Activated CD4-positive, alpha-beta memory T cell treated with anti-CD3 and anti-CD28 coated beads for 36 hours (primary cell): ENCODE results near the gene DCBLD2. TPM values are rescaled to one million over a fixed set of nuclear protein-coding genes. Genes with fewer than 3 reads are reported as not detected.
"Not testable (repeated sequence)": the region's sequence is repeated elsewhere in the genome, so short reads cannot be mapped to it uniquely, and the experiment has no call there.

Experiments
- CTCF ChIA-PET: fragments of 350-600 bp; sonication (Branson Sonifier 250); formaldehyde crosslinking; loops from one replicate; lab custom pipeline; 2021; ENCODE audit warnings: antibody characterized with exemption, inconsistent platforms; lab: Charles Lee
- POLR2A ChIA-PET: fragments of 350-600 bp; sonication (Branson Sonifier 250); formaldehyde crosslinking; loops from one replicate; lab custom pipeline; 2021; ENCODE audit warnings: antibody characterized with exemption; lab: Charles Lee
- DNase-seq: peaks from one replicate; pipeline ENCODE4 v3.0.0-alpha.2; 2020
- H3K27ac Mint-ChIP-seq: one replicate; pipeline ENCODE4 v1.8.0; 2021; ENCODE audit warnings: mixed read lengths
- H3K27me3 Mint-ChIP-seq: one replicate; pipeline ENCODE4 v1.8.0; 2021; ENCODE audit warnings: mixed read lengths
- H3K36me3 Mint-ChIP-seq: one replicate; pipeline ENCODE4 v1.8.0; 2021; ENCODE audit warnings: mixed read lengths
- H3K4me1 Mint-ChIP-seq: one replicate; pipeline ENCODE4 v1.8.0; 2021; ENCODE audit warnings: low read depth, mixed read lengths
- H3K4me3 Mint-ChIP-seq: one replicate; pipeline ENCODE4 v1.8.0; 2021; ENCODE audit warnings: mild to moderate bottlenecking, mixed read lengths
- H3K9me3 Mint-ChIP-seq: one replicate; pipeline ENCODE4 v1.8.0; 2021; ENCODE audit warnings: mixed read lengths
- intact Hi-C: fragments of 100-400 bp; cut with micrococcal nuclease; formaldehyde crosslinking; loops from one replicate; pipeline ENCODE4 v1.15.1; 2023
- total RNA-seq, 2 experiments: library from RNA; stranded (reverse); gene quantifications; one replicate each; pipeline ENCODE4 v1.2.3, GENCODE V29; 2021

DCBLD2 gene
- total RNA-seq, 2 experiments from 2014 or later = 1.2 to 1.6 TPM

DNA sequence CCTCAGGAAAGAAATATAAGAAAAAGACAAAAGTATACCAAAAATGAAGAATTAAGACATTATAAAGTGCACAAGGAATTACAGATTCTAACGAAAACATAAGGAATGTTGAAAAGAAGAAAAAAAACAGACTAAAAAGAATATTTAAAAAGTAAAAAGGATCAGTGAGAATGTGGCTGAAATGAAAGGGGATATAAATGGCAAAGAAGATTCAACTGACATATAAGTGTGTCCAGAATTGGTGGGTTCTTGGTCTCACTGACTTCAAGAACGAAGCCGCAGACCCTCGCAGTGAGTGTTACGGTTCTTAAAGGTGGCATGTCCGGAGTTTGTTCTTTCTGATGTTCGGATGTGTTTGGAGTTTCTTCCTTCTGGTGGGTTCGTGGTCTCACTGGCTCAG lies 44.8 kb downstream of the DCBLD2 start:
- Mint-ChIP-seq H3K36me3 (peaks cover 5% of the 10 kb centered on the region), H3K4me3 (no peak overlapping the region), H3K9me3 (peaks cover 13% of the 10 kb centered on the region), H3K4me1 (no peaks in the 10 kb centered on the region), H3K27me3 (no peaks in the 10 kb centered on the region), H3K27ac (no peak overlapping the region)
- ChIA-PET POLR2A (no interaction called here), CTCF (no interaction called here)
- DNase-seq = no peak
- intact Hi-C loops = no loop called here

DNA sequence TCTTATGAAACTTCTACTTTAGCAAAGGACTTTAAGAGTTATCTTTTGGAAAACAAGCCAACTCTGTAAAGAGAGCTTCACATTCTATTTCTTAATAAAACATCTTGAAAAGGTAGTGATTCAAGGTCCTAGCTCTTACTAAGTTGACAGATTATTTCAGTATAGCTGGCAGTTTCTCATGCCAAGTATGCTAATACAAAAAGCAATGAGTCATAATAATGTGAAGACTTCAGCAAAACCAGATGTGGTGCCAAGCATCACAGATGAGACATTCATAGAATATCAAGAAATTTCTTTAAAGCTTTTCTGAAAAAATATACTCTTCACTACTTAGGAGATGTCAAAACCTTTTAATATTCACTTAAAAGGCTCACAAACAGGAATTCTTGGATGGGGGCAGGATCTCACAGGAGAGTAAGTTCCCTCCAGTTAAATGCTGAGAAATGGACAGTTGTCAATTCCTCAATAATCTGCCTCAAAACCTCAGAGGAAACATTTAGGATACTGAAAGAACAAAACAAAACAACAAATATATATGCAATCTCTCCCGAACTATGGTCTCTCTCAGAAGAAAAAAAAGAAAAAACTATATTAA lies 45.6 kb downstream of the DCBLD2 start:
- ChIA-PET POLR2A (no interaction called here), CTCF (no interaction called here)
- H3K9me3 Mint-ChIP-seq = peaks cover 13% of the 10 kb centered on the region
- intact Hi-C loops = no loop called here
- H3K4me3 Mint-ChIP-seq = no peak overlapping the region
- no peaks in the 10 kb centered on the region for H3K4me1 Mint-ChIP-seq
- DNase-seq = no peak
- peaks cover 5% of the 10 kb centered on the region for H3K36me3 Mint-ChIP-seq
- no peak overlapping the region for H3K27ac Mint-ChIP-seq
- H3K27me3 Mint-ChIP-seq = no peaks in the 10 kb centered on the region

DNA sequence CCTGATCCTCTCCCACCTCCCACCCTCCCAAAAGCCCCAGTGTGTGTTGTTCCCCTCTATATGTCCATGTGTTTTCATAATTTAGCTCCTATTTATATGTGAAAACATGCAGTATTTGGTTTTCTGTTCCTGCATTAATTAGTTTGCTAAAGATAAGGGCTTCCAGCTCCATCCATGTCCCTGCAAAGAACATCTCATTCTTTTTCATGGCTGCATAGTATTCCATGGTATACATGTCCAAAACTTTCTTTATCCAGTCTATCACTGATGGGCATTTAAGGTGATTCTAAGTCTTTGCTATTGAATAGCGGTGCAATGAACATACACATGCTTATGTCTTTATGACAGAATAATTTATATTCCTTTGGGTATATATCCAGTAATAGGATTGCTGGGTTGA lies 53.4 kb downstream of the DCBLD2 start:
- DNase-seq = no peak
- POLR2A ChIA-PET = no interaction called here
- Mint-ChIP-seq H3K4me3 (no peak overlapping the region), H3K9me3 (peaks cover 6% of the 10 kb centered on the region), H3K4me1 (no peaks in the 10 kb centered on the region), H3K27me3 (peaks cover 1% of the 10 kb centered on the region), H3K27ac (no peak overlapping the region), H3K36me3 (peaks cover 2% of the 10 kb centered on the region)
- CTCF ChIA-PET = no interaction called here
- intact Hi-C loops = no loop called here

DNA sequence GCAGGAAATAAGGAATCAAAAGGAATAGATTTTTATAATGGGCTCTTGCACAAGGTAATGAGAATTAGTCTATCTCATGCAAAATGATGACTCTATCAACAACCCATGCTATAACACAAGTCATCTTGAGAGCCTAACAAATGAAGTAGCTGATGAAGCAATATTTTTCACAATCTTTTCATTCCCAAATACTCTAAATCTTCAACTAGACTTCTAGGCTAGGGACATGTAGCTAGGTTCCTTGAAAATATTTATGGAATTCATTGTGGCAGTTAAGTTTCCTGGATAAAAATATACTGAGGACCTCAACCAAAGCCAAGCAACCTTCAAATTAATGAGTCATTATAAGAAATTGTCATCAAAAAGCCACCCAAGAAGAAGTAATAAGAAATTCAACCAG lies 55.4 kb downstream of the DCBLD2 start:
- POLR2A ChIA-PET = no interaction called here
- intact Hi-C loops = no loop called here
- CTCF ChIA-PET = no interaction called here

DNA sequence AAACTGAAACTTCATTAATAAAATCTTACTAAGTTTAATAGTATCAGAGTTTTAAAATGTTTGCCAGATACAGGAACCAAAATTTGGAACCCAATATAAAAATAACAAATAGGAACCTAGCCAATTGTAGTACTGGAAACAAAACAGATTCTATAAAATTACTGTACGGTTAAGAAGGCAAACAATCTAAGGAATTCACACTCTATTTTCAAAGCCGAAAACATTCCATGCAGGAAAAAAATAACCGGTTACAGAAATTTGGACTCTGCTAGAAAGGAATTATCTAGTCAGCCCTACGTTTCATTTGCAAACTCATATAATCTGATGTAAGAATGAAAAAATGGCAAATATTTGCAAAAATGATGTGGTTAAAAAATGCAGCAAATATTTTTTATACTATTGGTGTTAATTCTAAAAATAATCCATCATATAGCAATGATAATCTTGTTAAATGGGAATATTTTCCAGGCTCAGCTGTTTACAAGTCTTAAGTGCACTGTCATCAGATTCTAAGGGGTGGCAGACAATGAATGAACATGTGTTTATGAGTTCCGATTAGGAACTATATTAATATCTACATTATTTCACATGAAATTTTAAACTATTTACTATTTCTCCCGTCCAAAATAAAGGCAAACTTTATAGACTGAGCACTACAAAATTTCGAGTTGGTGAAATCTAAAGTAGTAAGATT lies 58.1 kb downstream of the DCBLD2 start:
- Mint-ChIP-seq H3K36me3 (peaks cover under 1% of the 10 kb centered on the region), H3K27ac (no peak overlapping the region), H3K4me3 (no peak overlapping the region), H3K27me3 (no peaks in the 10 kb centered on the region), H3K9me3 (peaks cover 5% of the 10 kb centered on the region), H3K4me1 (no peaks in the 10 kb centered on the region)
- CTCF ChIA-PET = no interaction called here
- DNase-seq = no peak
- POLR2A ChIA-PET = no interaction called here
- intact Hi-C loops = no loop called here

More for the DNA sequence above, 55.4 kb downstream of the DCBLD2 start:
- H3K27ac Mint-ChIP-seq = no peak overlapping the region
- peaks cover 1% of the 10 kb centered on the region for H3K27me3 Mint-ChIP-seq
- H3K4me1 Mint-ChIP-seq = no peaks in the 10 kb centered on the region
- H3K4me3 Mint-ChIP-seq = no peak overlapping the region
- peaks cover 6% of the 10 kb centered on the region for H3K9me3 Mint-ChIP-seq
- peaks cover 2% of the 10 kb centered on the region for H3K36me3 Mint-ChIP-seq
- DNase-seq = no peak

DNA sequence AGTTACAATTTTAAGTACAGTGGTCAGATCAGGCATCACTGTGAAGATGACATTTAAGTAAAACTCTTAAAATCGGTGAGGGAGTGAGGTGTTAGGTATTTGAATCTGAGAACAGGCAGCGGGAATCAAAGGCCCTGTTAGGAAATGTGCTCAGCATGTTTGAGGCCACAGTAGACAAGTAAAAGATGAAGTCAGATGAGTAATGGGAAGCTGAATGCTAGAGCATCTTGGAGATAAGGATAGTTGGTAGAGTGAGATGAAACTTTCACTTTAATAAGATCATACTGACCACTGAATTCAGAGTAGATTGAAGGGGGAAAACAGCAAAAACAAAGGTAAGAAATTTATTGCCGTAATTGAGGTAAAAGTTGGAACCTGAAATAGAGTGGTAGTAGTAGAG lies 61.6 kb downstream of the DCBLD2 start:
- Mint-ChIP-seq H3K4me1 (no peaks in the 10 kb centered on the region), H3K4me3 (no peak overlapping the region), H3K36me3 (no peaks in the 10 kb centered on the region), H3K27me3 (no peaks in the 10 kb centered on the region), H3K9me3 (no peaks in the 10 kb centered on the region), H3K27ac (no peak overlapping the region)
- ChIA-PET CTCF (no interaction called here), POLR2A (no interaction called here)
- intact Hi-C loops = no loop called here
- no peak for DNase-seq

DNA sequence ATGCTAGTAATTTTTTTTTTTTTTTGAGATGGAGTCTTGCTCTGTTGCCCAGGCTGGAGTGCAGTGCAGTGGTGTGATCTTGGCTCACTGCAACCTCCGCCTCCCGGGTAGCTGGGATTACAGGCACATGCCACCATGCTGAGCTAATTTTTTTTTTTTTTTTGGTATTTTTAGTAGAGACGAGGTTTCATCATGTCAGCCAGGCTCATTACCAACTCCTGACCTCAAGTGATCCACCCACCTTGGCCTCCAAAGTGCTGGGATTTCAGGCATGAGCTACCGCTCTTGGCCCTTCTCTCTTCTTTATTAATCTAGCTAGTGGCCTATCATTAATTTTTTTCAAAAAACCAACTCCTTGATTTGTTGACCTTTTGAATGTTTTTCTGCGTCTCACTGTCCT lies 70.4 kb downstream of the DCBLD2 start:
- H3K27me3 Mint-ChIP-seq, intact Hi-C loops, H3K4me3 Mint-ChIP-seq, H3K27ac Mint-ChIP-seq, DNase-seq, POLR2A ChIA-PET, H3K36me3 Mint-ChIP-seq, H3K4me1 Mint-ChIP-seq: not testable (repeated sequence)
- CTCF ChIA-PET = interaction anchor here (0.6 kb wide), 1 partner anchor 342 kb away, joined by 3 read pairs; no protein-coding TSS in a partner anchor
- H3K9me3 Mint-ChIP-seq = peaks cover 18% of the 10 kb centered on the region

DNA sequence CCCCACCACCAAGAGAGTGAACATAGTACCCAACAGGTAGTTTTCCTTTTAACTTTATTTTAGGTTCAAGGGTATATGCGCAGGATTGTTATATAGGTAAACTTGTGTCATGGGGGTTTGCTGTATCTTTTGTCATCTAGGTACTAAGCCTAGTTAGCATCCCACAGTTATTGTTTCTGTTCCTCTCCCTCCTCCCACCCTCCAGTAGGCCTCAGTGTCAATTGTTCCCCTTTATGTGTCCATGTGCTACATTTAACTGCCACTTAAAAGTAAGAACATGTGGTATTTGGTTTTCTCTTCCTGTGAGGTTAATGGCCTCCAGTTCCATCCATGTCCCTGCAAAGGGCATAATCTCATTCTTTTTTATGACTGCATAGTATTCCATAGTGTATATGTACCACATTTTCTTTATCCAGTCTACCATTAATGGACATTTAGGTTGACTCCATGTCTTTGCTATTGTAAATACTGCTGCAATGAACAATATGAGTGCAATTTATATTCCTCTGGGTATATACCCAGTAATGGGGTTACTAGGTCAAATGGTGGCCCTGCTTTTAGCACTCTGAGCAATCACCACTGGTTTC lies 72.2 kb downstream of the DCBLD2 start:
- Mint-ChIP-seq H3K27ac (no peak overlapping the region), H3K4me1 (no peaks in the 10 kb centered on the region), H3K27me3 (no peaks in the 10 kb centered on the region), H3K4me3 (no peak overlapping the region), H3K9me3 (peaks cover 18% of the 10 kb centered on the region), H3K36me3 (no peaks in the 10 kb centered on the region)
- no peak for DNase-seq
- ChIA-PET POLR2A (no interaction called here), CTCF (no interaction called here)
- intact Hi-C loops = loop anchor here (10.0 kb wide), 1 partner anchor 265 kb away; no protein-coding TSS in a partner anchor

DNA sequence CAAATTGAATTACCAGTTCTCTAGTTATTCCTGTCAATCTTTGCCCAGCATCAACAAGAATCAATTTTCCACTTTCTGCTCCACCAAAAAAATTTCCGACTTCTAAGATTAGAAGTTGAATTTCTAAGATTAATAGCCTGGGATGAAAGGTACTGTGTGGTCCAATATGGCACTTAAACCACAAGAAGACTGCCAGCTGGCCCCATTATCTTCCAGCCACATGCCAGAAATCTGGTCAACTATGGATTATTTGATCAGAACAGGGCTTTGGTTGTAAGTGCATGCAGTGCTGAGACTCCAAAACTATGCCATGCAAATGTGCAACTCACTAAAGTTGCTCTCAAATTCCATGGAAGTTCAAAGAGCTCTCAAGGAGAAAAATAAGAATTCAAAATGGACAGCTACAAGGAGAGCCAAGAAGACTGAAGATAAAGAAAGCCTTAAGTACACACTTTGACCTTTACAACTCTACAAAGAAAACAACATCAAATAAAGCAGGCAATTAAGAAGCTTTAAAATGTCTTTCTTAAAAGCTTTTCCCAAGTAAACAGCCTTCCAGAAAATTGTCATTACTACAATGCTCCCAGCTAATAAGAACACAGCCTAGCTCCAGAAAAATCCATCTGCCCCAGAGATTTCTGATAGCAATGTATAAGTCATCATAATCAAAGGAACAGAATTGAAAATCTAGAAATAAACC lies 74.1 kb downstream of the DCBLD2 start:
- Mint-ChIP-seq H3K4me1 (no peaks in the 10 kb centered on the region), H3K4me3 (no peak overlapping the region), H3K9me3 (peaks cover 18% of the 10 kb centered on the region), H3K27me3 (no peaks in the 10 kb centered on the region), H3K36me3 (no peaks in the 10 kb centered on the region), H3K27ac (no peak overlapping the region)
- intact Hi-C loops = loop anchor here (10.0 kb wide), 1 partner anchor 267 kb away; no protein-coding TSS in a partner anchor
- no peak for DNase-seq
- POLR2A ChIA-PET = no interaction called here
- CTCF ChIA-PET = interaction anchor here (0.8 to 1.7 kb wide), 3 partner anchors 9 to 345 kb away, joined by 3 to 7 read pairs (median 4); no protein-coding TSS in a partner anchor

DNA sequence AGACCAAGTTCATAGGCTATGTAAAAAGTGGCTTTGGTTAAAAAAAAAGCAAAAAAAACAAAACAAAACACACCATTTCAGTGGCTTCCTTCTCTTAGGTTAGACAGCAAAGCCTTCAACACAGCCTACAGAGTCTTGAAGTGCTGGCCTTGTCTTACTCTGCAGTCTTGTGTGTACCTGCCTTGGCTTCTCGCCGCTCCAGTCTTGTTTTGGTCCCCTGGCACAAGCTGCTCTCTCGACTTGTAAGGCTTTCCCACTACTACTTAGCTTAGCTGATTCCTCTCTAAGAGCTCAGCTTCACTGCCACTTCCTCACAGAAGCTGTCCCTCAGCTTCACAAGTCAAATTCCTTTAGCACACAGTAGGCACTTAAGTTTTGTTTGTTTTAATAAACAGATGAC lies 75.4 kb downstream of the DCBLD2 start:
- Mint-ChIP-seq H3K4me1 (no peaks in the 10 kb centered on the region), H3K27ac (no peak overlapping the region), H3K27me3 (no peaks in the 10 kb centered on the region), H3K4me3 (no peak overlapping the region), H3K36me3 (no peaks in the 10 kb centered on the region), H3K9me3 (peaks cover 11% of the 10 kb centered on the region)
- no peak for DNase-seq
- intact Hi-C loops = loop anchor here (10.0 kb wide), 1 partner anchor 269 kb away; no protein-coding TSS in a partner anchor
- ChIA-PET CTCF (interaction anchor here (1.2 kb wide), 1 partner anchor 12 kb away, joined by 4 read pairs; no protein-coding TSS in a partner anchor), POLR2A (no interaction called here)

DNA sequence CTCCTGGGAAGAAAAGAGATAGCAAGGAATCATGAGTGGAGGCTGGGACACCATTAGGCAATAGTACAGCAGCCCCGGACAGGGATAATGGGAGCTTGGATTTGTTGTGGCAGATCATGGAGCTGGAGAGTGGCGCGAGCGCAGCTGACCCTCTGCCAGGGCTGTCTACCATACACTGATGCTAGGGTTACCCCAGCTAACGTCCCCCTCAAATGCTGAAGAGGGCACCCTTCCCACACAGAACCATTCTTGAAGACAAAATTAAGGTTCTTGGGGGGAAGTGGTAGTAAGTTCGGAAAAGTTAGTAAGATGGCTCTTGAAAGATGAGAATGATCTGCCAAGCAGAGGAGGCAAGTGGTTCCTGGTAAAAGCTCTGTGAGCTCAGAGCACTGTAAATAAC lies 77.2 kb downstream of the DCBLD2 start:
- peaks cover under 1% of the 10 kb centered on the region for H3K9me3 Mint-ChIP-seq
- no peak for DNase-seq
- intact Hi-C loops = loop anchor here (10.0 kb wide), 1 partner anchor 271 kb away; no protein-coding TSS in a partner anchor
- H3K36me3 Mint-ChIP-seq = no peaks in the 10 kb centered on the region
- no peak overlapping the region for H3K4me3 Mint-ChIP-seq
- ChIA-PET POLR2A (no interaction called here), CTCF (interaction anchor here (0.7 to 1.4 kb wide), 3 partner anchors 9 to 170 kb away, joined by 3 to 4 read pairs (median 3); no protein-coding TSS in a partner anchor)
- no peaks in the 10 kb centered on the region for H3K27me3 Mint-ChIP-seq
- H3K4me1 Mint-ChIP-seq = no peaks in the 10 kb centered on the region
- no peak overlapping the region for H3K27ac Mint-ChIP-seq

DNA sequence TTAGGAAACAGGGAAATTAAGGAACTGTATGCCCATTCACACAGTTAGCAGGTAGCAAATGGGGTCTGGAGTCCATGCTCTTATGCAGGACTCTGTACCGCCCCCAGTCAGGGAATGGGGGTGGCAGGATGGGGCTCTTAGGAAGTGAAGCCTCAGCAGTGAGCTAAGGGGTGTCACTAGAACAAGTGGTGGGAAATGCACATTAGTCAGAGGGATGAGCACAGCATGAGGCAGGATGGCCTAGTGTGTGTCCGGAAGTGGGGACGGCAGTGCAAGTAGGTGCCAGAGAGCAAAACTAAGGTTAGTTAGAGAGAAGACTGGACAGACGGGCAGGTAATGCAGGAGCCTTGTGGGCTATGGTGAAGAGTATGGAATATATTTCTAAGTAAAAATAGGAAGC lies 77.7 kb downstream of the DCBLD2 start:
- intact Hi-C loops = loop anchor here (10.0 kb wide), 1 partner anchor 271 kb away; no protein-coding TSS in a partner anchor
- Mint-ChIP-seq H3K4me1 (no peaks in the 10 kb centered on the region), H3K27ac (no peak overlapping the region), H3K9me3 (no peaks in the 10 kb centered on the region), H3K36me3 (no peaks in the 10 kb centered on the region), H3K4me3 (no peak overlapping the region), H3K27me3 (no peaks in the 10 kb centered on the region)
- DNase-seq = no peak
- ChIA-PET CTCF (interaction anchor here (0.7 to 1.4 kb wide), 3 partner anchors 9 to 171 kb away, joined by 3 to 4 read pairs (median 3); no protein-coding TSS in a partner anchor), POLR2A (no interaction called here)
